GM19025 (cell line): ENCODE results near the gene FRAS1.
"Not testable (repeated sequence)": the region's sequence is repeated elsewhere in the genome, so short reads cannot be mapped to it uniquely, and the experiment has no call there.

Experiments
- ATAC-seq: cut with Tn5 transposase; IDR thresholded peaks from one replicate; pipeline ENCODE4 v1.9.1; 2021; ENCODE audit warnings: mild to moderate bottlenecking, low read depth, moderate library complexity; ENCODE audit not compliant: unreplicated experiment

FRAS1 gene

DNA sequence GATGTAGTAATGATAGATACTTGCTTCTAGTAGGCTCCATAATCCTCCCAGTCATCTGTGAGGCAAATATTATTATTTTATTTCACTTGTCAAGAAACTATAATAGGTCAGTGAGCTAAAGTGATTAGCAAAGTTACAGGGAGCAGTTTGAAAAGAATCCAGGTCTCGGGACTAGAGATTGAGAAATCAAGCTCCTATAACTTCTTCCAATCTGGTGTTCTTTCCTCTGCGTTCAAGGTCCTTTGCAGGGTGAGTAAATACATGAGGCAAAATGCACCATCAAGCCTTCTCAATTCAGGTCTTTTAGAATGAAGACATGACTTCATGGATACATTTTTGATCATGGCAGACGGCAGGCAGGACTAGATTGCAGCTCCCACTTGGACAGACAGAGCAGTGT is 150.4 kb downstream of the FRAS1 start:
- ATAC-seq: no peak

DNA sequence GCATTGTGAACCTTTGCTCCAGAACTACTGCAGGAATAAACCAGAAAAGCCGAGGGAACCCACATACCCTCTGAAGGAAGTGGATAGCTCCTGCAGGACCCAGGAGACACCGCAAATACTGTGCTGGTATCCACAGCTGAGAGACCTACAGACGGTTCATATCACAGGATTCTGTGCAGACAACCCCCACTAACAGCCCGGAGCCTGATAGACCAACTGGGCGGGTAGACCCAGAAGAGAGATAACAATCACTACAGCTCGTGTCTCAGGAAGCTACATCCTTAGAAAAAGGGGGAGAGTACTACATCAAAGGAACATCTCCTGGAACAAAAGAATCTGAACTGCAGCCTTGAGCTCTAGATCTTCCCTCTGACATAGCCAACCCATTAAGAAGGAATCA is 150.8 kb downstream of the FRAS1 start:
- ATAC-seq: no peak

DNA sequence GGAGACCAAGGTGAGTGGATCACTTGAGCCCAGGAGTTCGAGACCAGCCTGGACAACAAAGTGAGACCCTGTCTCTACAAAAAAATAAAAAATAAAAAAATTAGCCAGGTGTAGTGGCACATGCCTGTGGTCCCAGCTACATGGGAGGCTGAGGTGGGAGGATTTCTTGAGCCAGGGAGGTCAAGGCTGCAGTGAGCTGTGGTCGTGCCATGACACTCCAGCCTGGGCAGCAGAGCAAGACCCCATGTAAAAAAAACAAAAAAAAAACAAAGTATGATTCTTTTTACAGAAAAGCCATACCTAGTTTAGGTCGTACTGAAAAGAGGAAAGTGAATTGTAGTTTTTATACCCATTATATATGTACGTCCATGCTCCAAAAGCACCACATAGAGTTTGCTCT is 151.8 kb downstream of the FRAS1 start:
- not testable (repeated sequence) for ATAC-seq

GRCh38 chr4:78210694-78211410 is 153.7 kb downstream of the FRAS1 start:
- ATAC-seq: no peak

DNA sequence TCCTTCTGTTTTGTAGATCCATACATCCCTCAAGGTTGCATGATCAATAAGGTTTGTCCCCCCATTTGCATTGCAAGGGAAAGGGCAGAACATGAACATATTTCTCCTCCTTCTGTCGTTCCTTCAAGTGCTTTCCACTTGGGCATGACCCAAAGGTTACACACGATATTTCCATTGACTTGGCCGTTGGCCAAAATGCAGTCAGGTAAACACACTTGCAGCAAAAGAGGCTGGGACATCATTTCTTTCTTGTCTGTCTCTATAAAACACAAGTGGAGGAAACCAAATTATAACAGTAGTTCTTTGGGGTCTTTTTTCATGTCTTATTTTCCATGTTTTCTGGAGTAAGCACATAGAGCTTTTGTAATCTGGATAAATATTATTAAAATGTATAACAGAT is 156.1 kb downstream of the FRAS1 start:
- ATAC-seq: no peak

- ATAC-seq: no peak
These were observed 157.0 kb downstream of the FRAS1 start for GRCh38 chr4:78214078-78214477.

DNA sequence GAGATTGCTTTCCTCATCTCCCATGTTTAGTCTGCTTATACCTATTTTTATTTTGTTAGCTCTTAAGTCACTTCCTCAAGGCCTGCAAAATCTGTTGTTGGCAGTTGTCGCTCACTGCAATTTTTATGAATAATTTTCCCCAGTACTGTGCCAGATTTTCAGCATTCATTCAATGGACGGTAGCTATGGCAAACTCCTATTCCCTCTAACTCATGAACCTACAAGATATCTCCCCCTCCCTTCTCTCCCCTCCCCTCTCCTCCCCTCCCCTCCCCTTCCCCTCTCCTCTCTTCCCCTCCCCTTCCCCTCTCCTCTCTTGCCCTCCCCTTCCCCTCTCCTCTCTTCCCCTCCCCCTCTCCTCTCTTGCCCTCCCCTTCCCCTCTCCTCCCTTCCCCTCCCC is 160.4 kb downstream of the FRAS1 start:
- no peak for ATAC-seq

- ATAC-seq: no peak
These were observed 161.1 kb downstream of the FRAS1 start for GRCh38 chr4:78218260-78218659.

DNA sequence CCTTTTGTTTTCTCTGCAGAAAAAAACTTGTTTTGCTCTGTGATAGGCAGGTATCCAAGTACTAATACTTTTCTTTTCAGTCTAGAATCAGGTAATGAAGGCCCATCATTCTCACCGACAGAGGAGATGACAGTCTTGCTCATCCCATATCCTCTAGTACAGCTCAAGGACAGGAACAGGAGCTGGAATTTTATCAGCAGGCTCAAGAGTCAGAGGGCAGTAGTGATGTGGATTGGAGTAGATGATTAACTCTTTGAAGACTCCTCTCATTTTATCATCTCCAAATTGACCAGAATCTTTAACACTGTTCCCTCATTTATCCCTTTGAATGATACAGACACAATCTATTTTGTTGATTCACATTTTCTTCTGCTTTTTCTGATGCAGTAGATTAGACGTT is 162.7 kb downstream of the FRAS1 start:
- no peak for ATAC-seq

DNA sequence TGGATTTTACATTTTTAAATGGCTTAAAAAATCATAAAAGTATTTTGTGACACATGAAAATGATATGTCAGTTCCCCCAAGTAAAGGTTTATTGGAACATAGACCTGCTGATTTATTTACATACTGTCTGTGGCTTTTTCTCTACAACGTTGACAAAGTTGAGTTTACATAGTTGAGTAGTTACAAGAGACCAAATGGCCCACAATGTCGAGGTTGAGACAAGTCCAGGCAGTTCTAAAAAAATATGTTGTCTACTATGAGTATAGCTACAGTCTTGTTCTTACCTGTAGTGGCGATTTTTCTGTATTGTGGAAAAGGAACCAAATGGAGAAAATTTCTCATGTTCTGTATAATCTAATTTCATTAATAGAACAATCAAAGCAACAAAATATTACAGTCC is 163.2 kb downstream of the FRAS1 start:
- ATAC-seq: no peak

DNA sequence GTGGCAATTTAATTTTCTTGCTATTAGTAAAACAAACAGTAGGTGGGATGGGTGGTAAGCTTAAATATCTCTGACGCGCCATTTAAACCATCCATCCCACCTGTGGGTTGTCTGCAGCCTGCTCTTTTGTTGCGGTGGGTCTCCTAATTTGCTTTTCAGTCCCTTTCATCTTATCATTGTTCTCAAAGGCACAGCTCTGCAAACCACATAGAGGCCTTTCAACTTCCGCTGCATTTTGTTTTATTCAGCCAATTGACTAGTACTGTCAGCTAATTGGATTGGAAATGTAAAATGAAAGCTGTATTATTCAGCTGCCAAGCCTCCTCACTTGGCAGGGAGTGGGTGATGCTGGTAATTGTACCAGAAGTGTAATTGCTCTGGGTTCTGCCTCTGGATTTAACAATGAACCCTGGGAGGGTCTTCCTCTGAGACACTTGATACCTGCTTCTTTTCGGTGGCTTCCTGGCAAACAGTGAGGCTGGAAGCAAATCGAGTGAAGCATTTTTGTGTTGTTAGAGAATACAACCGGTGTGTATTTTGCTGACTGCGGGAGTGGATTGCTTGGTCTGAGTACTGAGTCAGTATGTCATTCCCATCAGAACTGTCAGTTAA is 165.6 kb downstream of the FRAS1 start:
- no peak for ATAC-seq

DNA sequence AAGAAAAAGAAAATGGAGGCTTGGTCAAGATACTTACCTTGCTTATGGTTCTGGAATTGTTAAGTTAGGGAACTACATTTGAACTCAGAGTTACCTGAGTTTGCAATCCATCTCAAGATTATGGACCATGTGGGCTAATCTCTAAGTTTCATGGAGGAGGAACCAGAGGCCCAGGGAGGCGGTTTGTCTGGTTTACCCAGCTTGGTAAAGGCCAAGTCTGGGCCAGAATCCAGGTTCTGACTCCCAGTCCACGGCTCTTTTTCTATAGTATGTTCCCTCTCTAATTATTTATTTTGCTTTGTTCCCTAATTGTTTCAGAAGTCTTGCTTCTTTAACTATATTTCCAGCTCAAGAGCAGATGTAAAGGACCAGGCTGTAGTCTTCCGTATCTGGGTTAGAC is 168.1 kb downstream of the FRAS1 start:
- ATAC-seq: no peak

- no peak for ATAC-seq
These were observed 169.2 kb downstream of the FRAS1 start for GRCh38 chr4:78226279-78226678.

GRCh38 chr4:78227411-78228057 is 170.4 kb downstream of the FRAS1 start:
- no peak for ATAC-seq

GRCh38 chr4:78235800-78236199 is 178.7 kb downstream of the FRAS1 start:
- no peak for ATAC-seq

DNA sequence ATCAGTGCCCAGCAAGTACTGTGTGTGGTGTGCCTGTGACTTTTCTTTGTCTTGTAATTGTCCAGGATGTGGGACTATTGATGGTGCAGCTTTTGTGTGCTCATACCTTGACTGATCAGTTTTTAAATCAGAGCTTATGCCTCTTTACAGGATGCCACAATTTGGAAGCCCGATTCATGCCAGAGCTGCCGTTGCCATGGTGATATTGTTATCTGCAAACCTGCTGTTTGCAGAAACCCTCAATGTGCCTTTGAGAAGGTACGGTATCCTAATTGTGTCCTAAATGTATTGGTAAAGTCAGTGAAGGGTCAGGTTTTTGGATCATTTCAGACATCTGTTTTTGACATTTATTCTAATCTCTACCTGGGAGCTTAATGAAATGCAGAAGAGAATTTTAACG is 180.2 kb downstream of the FRAS1 start:
- ATAC-seq: no peak

DNA sequence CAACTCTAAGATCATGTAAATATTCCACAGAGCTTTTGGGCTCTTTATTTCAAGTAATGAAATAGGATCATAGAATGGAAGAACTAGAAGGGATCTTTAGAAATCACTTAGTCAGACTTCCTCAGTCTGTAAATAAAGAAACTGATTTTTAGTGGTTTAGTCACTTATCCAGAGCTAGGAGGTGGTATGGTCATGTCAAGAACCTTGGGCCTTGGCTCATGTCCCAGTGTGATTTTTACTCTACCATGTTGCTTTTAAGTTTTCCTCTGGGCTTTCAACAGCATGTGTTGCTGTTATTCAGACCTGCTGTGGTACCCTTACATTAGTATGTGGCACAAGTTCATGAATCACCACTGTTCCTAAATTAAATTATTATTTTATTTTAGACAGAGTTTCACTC is 184.9 kb downstream of the FRAS1 start:
- ATAC-seq: no peak

DNA sequence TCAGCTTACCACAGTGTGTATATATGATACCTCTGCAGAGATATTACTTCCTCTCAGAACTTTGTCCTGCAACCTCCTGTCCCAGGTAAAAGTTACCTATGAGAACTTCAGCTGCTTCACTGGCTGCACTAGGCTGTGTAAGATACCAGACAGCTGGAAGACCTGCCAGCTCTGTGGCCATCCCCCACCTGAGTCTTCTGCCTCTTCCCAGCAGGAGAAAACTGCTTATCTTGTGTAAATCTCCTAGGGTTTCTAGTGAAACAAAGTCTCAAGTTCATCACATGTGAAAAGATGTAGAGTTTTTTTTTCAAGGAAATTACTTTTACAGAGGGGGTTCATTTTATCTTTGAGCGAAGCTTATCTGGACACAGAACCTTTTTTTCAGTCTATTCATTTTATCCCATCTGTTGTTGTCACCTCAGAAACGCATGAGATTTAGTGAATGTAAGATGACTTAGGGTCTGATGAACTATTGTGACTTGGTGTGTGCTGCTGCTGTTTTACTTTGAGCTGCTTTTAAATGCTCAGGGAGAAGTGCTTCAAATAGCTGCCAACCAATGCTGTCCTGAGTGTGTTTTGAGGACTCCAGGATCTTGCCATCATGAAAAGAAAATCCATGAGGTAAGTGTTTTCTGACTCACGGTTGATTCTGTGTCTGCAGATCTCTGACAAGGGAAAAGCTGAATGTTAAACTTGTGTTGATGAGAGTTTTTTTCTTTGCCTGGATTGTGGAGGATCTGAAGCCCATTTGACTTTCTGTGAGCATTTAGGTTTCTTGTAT is 187.8 kb downstream of the FRAS1 start:
- no peak for ATAC-seq

- ATAC-seq: no peak
These were observed 190.6 kb downstream of the FRAS1 start for GRCh38 chr4:78247536-78248285.

DNA sequence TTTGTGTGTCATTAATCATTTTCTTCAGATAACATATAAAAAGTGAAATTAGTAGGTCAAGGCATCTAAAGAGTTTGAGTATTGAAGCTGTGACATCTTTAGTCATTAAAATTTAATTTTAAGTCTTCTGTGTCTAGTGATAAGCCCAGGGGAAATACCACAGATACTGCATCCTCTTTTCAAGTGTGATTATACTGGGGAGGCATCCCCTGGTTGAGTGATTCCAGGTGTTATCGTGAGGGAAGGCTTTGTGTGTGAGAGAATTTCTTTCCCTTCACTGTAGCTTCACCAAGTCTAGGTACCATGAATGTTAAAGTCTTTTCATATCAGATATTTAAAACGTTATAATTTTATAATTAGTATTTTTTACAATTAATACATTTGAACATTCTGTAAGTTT is 193.4 kb downstream of the FRAS1 start:
- ATAC-seq: no peak

DNA sequence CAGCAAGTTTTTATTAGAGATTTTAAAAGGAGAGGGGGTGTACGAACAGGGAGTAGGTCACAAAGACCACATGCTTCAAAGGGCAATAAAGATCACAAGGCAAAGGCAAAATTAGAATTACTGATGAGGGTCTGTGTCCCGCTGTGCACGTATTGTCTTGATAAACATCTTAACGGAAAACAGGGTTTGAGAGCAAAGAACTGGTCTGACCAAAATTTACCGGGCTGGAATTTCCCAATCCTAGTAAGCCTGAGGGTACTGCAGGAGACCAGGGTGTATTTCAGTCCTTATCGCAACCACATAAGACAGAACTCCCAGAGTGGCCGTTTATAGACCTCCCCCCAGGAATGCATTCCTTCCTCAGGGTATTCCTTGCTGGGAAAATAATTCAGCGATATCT is 195.7 kb downstream of the FRAS1 start:
- not testable (repeated sequence) for ATAC-seq
